Cerebellar cortex (tissue), 1 donor: ENCODE results near the gene NCKIPSD.

Experiments used
- DNase-seq: peaks from one replicate; pipeline ENCODE4 v3.0.0-alpha.2; 2015; ENCODE audit warnings: low spot score

NCKIPSD gene

DNA sequence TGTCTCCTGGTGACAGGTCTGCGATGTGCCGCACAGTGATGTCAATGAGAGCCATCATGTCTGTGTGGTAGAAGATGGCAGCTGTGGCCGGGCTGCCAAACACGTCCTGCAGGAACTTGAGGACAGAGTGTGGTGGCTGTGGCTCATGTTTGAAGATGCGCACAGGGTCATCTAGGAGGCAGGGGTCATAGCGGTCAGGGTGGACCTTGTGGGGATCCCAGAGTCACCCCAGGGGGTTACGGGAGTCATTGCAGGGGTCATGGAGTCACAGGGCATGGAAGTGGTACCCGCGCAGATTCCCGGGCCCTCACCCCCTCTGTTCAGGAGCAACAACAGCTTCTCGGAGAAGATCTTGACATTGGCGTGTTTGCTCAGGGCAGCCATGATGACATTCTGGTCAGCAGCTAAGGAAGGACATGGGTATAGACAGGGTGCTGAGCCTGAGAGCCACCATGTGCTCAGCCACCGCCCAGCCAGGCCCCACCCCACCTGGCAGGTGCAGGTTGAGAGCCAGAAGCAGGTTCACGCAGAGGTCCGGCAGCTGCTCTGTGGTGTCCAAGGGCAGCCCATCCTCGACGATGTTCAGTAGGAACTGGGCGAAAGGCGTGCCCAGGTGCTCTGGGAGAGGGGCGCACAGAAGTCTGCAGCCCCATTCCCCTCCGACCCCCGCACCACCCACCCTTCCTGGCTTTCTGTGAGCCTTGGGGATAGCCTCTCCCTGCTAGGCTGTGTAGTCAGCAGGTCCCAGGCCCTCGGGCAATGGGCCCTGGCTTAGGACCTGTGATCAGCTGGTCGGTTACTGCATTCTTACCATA is 6.9 kb downstream of the NCKIPSD start:
- DNase-seq, result no peak

DNA sequence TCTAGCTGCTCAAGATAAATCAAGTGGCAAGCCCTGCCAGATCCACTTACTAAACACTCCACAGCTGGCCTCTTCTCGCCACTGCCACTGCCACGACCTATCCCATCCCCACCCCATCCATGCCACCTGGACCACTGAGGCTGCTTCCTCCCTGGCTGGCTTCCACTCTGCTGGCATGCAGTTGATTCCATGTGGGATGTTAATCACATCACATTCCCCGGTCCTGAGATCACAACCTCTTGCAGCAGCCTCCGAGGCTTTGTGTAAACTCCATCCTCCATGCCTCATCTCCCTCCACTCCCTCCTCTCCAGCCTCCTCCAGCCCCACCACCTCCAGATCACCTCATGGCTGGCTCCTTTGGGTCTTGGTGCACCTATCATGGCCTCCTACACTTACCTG is 7.7 kb downstream of the NCKIPSD start:
- no peak for DNase-seq

DNA sequence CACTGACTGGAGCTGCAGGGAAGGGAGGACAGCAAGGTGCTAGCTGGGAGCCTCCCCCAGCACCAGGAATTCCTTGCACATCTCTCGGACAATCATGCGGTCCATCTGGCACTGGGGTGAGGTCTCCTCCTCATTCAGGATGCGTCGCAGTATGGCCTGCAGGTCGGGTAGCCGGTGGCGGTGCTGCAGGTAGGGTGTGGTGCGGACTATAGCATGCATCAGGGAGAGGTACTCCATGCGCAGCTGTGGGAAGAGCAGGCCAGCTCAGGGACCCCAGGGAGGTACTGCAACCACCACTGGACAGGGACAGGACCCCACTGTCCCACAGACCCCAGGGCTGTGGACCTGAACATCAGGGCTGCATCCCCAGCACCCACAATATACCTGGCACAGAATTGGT is 11.2 kb downstream of the NCKIPSD start:
- no peak for DNase-seq

GRCh38 chr3:48672522-48672921 is 13.2 kb downstream of the NCKIPSD start:
- no peak for DNase-seq

- no peak for DNase-seq
These were observed 20.8 kb downstream of the NCKIPSD start for GRCh38 chr3:48664929-48665328.

DNA sequence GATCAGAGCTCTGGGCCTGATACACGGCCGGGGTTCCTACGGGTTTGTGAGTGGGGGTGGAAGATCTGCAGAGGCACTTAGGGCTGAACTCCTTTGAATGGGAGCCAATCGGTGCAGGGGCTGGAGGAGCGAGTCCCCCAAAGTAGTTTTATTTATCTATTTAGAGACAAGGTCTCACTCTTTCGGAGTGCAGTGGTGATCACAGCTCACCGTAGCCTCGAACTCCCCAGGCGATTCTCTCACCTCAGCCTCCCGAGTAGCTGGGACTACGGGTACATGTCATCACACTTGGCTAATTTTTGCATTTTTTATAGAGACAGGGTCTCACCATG is 21.4 kb downstream of the NCKIPSD start:
- DNase-seq, result no peak

DNA sequence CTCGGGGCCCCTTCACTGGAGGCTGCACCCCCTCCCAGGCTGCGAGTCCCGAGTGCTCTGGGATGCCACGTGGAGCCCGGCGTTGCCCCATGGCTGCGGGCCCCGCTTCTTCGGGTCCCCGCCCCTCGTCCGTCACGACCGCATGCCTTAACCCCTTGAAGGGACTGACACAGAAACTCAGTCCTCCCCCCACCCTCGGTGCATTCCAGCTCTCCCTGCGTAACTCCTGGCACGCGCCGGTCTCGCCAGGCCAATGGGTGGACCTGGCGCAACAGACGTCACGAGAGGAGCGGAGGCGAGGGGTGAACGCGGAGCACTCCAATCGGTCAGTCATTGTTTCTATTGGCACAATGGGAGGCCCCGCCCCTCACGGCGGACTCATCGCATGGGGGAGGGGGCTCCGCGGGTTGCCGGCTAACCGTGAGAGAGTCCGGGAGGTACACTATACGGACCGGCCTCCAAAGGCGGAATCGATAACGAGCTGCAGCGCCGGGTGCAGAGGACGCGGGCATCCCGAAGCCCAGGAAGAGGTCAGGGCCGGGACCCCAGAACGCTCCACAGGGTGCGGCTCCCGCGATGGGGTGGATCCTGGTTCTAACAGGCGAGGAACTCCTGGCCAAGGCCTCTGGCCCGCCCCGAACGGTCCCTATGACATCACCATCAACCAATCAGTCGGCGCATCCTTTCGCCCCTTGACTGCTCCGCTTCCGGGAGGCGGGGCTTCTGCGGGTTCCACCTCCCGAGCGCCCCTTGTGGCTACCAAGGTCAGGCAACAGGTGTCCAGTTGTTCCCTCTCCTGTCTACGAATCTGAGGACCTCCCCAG is 22.0 kb downstream of the NCKIPSD start:
- peak; percentile 99 for DNase-seq

GRCh38 chr3:48662753-48663488 is 22.8 kb downstream of the NCKIPSD start, which contains the start of gene CELSR3:
CELSR3 (minus strand) TSS chr3:48662886; CDS start chr3:48662634, 252 bp downstream.
- peak; percentile 87 for DNase-seq

DNA sequence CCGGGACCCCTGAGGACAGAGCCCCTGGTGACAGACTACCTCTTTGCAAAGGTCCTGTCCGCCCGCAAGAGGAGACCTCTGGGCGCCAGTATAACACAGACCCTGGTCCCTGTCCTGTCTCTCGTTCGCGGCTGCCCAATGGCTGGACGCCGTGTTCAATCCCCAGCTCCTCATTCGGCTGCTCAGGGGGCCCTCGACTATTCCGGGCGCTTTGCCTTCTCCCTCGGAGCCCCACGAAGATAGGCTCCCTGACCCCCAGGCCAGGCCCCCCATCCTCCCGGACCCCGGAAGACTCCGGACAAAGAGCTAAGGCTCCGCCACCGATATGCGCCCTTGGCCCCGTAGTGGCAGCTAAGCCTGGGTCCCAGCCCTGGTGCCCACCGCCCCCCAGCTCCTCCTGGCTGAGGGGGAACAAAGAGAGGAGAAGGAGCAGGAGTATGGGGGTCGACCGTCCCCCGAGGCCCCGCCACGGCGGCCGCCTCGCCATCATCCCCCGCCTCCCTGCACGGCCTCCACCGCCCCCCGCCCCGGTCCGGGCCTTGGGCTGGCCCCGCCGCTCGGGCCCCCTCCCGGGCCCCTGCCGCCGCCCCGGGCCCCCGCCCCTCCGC is 23.5 kb downstream of the NCKIPSD start:
- DNase-seq, result peak; percentile 31

DNA sequence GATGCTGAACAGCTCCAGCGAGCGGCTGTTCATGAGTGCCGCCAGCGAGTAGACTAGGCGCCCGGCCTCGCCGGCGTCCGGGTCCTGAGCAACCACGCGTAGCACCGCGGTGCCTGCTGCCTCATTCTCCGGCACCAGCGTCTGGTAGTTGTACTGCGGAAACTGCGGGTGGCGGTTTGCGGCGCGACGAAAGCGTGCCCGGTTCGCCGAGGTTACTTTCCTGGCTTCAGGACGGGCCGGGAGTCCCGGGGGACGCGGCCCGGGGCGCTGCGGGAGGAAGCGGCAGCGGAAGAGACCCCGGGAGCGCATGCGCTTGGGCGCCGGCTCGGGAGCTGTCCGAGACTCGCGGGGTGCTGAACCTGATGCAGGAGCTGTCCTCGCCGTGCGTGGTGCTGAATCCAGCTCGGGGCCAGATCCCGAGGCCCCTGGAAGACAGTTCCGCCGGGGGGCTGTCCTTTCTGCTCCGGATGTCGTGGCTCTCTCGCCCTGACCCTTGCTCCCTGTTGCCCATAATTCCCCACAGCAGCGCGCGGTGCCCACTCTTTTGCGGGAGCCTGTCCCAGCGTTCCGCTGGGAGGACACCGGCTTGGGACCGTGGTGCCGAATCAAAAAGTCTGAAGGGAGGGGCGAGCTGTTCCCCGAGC is 24.1 kb downstream of the NCKIPSD start:
- peak; percentile 25 for DNase-seq

GRCh38 chr3:48660800-48661400 is 24.8 kb downstream of the NCKIPSD start:
- no peak for DNase-seq

DNA sequence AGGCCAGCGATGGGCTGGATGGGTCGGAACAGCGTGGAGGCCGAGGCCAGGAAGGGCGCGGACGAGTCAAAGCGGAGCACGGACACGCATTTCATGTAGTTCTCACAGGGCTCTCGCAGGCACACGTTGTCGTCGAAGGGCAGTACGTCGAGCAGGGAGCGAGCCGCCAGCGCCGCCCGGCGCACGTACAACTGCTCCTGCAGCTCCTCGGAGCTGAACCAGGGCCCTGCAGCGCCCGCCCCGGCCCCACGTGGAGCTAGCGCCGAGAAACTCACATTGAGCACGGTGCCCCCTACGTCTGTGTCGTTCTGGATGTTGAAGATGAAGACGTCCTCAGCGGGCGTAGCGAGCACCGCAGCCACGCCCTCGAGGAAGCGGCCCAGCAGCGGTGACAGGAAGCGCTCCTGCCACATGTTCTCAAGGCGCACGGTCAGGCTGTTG is 28.9 kb downstream of the NCKIPSD start:
- DNase-seq, result no peak

DNA sequence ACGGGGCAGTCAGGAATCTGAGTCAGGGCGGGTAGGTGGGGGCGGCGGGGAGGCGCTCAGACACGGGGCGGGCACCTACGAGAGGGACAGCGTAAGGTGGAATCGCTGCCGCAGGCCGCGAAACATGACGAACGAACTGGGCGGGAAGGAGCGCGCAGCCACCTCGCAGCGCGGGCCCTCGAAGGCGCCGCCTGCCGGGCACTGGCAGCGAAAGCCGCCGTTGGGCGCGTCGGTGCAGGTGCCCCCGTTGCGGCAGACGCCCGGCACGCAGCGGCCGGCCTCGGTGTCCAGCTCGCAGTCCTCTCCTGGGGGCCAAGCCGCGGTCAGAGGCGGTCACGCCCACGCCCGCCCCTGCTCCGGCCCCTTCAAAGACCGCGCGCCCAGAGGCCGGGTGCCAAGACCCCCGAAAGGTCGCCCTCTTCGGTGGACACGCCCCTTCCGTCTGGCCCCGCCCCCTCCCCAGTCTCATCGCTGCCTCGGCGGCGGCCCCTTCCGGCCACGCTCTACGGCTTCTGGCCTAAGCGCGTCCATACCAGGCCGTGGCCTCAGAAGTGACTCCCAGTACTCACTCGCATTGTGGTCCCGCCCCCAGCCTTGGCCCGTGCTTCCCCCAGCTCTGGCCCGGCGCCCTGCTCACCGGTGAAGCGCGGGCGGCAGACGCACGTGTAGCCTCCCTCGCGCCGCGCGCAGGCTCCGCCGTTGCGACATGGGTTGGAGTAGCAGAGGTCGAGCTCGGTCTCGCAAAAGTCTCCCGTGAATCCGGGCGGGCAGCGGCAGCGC is 29.5 kb downstream of the NCKIPSD start:
- peak; percentile 27 for DNase-seq

GRCh38 chr3:48655606-48656005 is 30.1 kb downstream of the NCKIPSD start:
- DNase-seq, result no peak

GRCh38 chr3:48655063-48655462 is 30.7 kb downstream of the NCKIPSD start:
- DNase-seq, result no peak

GRCh38 chr3:48652923-48653715 is 32.6 kb downstream of the NCKIPSD start:
- DNase-seq, result no peak

- no peak for DNase-seq
These were observed 33.9 kb downstream of the NCKIPSD start for GRCh38 chr3:48651771-48652170.

GRCh38 chr3:48650723-48651122 is 35.0 kb downstream of the NCKIPSD start:
- DNase-seq, result no peak

DNA sequence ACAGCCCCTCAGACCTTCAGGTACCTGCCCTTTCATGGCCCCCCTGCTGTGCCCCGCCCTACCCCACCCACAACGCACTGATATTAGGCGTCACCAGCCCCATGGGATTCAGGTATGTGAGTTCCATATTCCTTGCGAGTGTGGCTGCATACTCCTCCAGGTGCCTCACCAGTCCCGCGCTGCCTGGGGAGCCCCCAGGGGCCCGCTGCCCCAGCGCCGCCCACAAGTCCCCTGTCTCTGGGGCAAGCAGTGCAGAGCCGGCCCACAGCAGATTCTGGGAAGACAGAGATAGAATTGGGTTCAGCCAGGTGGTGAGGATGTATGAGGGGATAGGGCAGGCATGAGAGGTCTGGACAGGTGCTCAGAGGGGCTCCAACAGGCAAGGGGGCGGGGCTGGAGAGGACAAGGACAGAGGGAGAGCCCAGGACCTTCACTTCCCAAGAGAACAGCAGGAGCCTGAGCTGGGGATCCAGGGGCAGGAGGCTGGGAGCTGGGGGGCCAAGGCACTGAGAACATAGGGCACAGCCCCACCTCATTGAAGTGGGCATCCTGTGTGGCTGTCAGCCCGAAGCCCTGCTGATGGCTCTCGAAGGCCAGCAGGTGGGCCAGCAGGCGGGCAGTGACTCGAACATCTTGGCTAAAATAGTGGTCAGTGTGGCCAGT is 37.4 kb downstream of the NCKIPSD start:
- DNase-seq, result no peak
